Measurements from ENCODE around the gene YWHAE. TPM values are rescaled to one million over a fixed set of nuclear protein-coding genes. Genes with fewer than 3 reads are reported as not detected.

YWHAE gene
- total RNA-seq, 4 donors from 2014 or later: 505 to 758 (median 567) TPM

- Histone ChIP-seq H3K36me3 (peaks cover 0 to 63% (median 23%) of the 10 kb centered on the region in 3 donors), H3K9me3 (no peaks in the 10 kb centered on the region), H3K4me1 (peaks cover 3 to 33% (median 10%) of the 10 kb centered on the region in 3 donors), H3K27me3 (no peaks in the 10 kb centered on the region), H3K27ac (no peak overlapping the region), H3K4me3 (no peak overlapping the region)
- DNase-seq: no peak
- 87 to 90% methylated on average over 7 of the region's 7 CpGs for WGBS, 2 donors
- intact Hi-C loops (cut with DNase I): no loop called here
- TF ChIP-seq CTCF (IDR thresholded peaks at IDR 0.05) (no peak), POLR2A (IDR thresholded peaks at IDR 0.05) (no peak)
Observed at GRCh38 chr17:1344521-1344920, 55.5 kb downstream of the YWHAE start.

GRCh38 chr17:1343554-1343953, 56.5 kb downstream of the YWHAE start:
- Histone ChIP-seq H3K27ac (no peak overlapping the region), H3K27me3 (no peaks in the 10 kb centered on the region), H3K4me3 (no peak overlapping the region), H3K36me3 (peaks cover 0 to 54% (median 23%) of the 10 kb centered on the region in 3 donors), H3K9me3 (no peaks in the 10 kb centered on the region), H3K4me1 (peaks cover 3 to 28% (median 10%) of the 10 kb centered on the region in 3 donors)
- no peak for DNase-seq
- 86 to 92% methylated on average over 5 of the region's 5 CpGs for WGBS, 2 donors
- intact Hi-C loops (cut with DNase I): no loop called here
- TF ChIP-seq CTCF (IDR thresholded peaks at IDR 0.05): no peak
- TF ChIP-seq POLR2A (IDR thresholded peaks at IDR 0.05): no peak

- intact Hi-C loops (cut with DNase I): no loop called here
Observed at GRCh38 chr17:1340371-1340770, 59.7 kb downstream of the YWHAE start.

GRCh38 chr17:1331708-1332107, 68.3 kb downstream of the YWHAE start:
- Histone ChIP-seq H3K4me3 (no peak overlapping the region), H3K4me1 (peaks cover 0 to 7% (median 3%) of the 10 kb centered on the region in 3 donors), H3K27me3 (no peaks in the 10 kb centered on the region), H3K27ac (no peak overlapping the region), H3K36me3 (no peaks in the 10 kb centered on the region), H3K9me3 (no peaks in the 10 kb centered on the region)
- no peak for DNase-seq
- intact Hi-C loops (cut with DNase I): loop anchor here (5.0 kb wide), 1 partner anchor 54 kb away; the partner anchor contains the start of gene TRARG1
- no peak for TF ChIP-seq POLR2A (IDR thresholded peaks at IDR 0.05)
- no peak for TF ChIP-seq CTCF (IDR thresholded peaks at IDR 0.05)
- 66 to 73% methylated on average over 8 of the region's 8 CpGs for whole genome bisulfite sequencing, 2 donors

More at GRCh38 chr17:1340371-1340770, 59.7 kb downstream of the YWHAE start:
- no peaks in the 10 kb centered on the region for H3K27me3 ChIP-seq
- peaks cover 0 to 27% (median 16%) of the 10 kb centered on the region in 3 donors for H3K36me3 ChIP-seq
- no peak for DNase-seq
- H3K4me1 ChIP-seq: no peaks in the 10 kb centered on the region
- TF ChIP-seq POLR2A (IDR thresholded peaks at IDR 0.05): no peak
- TF ChIP-seq CTCF (IDR thresholded peaks at IDR 0.05): no peak
- H3K4me3 ChIP-seq: no peak overlapping the region
- H3K9me3 ChIP-seq: no peaks in the 10 kb centered on the region
- no peak overlapping the region for H3K27ac ChIP-seq
- 91 to 96% methylated on average over 10 to 11 of the region's 11 CpGs for WGBS, 2 donors

GRCh38 chr17:1329745-1330343, 70.2 kb downstream of the YWHAE start:
- Histone ChIP-seq H3K27ac (no peak overlapping the region), H3K36me3 (no peaks in the 10 kb centered on the region), H3K4me3 (no peak overlapping the region), H3K4me1 (peaks cover 0 to 7% (median 3%) of the 10 kb centered on the region in 3 donors), H3K27me3 (no peaks in the 10 kb centered on the region), H3K9me3 (no peaks in the 10 kb centered on the region)
- no peak for TF ChIP-seq POLR2A (IDR thresholded peaks at IDR 0.05)
- no peak for TF ChIP-seq CTCF (IDR thresholded peaks at IDR 0.05)
- WGBS, 2 donors: 72 to 77% methylated on average over 3 to 9 of the region's 12 CpGs
- intact Hi-C loops (cut with DNase I): loop anchor here (5.0 kb wide), 1 partner anchor 53 kb away; the partner anchor contains the start of gene TRARG1
- DNase-seq: no peak

All from esophagus squamous epithelium (tissue), 5 donors.